NCI-H526 (cell line): ENCODE results near the gene TTLL11.

Experiments
- DNase-seq, 2 experiments: peaks; one replicate each; lab custom pipeline; 2025; lab: John Stamatoyannopoulos, UW

Gene TTLL11

DNA sequence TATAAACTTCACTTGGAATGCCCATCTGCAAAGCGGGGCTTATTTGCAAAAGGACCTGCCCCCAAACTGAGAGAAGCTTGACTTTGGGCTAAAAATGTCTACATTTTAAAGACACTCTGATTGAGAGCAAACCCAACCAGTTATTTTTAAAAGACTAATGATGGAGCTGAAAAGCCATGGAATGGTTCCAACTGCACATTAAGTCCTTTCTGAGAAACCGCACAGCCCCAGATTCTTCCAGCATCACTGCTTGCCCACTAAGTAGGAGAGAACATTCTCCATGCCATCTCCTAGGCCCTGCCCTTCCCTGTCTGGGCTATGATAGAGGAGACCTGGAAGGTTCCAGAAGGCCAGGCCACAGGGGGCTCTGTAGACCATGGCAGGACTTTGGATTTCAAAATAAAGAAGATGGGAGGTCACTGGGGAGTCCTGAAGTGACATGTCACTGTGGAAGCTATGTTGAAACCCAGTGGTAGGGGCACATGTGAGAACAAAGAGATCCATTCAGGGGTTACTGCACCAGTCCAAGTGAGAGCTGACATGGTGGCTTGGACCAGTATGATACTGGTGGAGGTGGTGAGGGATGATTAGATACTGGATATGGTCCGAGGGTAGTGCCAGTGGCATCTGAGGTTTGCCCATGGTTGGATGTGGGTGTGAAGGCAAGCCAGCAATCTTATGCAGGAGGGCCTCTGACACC, 262.5 kb downstream of the TTLL11 start:
- no peak for DNase-seq

DNA sequence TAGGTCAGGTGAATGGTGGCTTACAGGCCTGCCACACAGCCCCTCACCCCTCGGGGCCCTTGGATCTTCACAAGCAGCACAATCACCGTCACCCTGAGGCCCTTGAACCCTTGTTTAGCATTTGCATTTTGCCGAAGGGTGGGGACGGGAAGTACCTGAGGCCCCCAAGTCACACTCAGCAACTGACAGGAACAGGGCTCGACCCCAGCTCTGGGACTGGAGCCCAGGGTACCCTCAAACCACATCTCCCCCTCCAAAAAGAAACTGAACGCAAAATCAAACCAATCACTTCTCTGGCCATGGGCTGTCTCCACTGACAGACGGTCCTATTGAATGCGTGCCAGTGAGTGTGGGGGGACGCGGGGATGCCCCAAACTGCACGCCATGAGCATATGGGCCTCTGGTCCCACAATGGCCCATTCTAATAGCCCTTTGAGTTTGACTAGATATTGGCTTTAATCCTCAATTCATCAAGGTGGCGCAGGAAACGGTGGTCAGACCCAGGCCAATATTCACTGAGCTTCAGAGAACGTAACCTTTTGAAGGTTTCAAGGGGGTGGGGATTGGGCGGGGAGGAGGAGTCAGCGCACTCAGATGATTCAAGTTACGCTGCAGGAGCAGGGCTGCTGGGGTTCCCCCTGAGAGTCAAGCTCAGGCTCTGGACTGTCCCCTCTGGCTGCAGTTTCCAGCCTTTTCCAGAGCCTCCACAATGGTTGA, 265.7 kb downstream of the TTLL11 start:
- no peak for DNase-seq

DNA sequence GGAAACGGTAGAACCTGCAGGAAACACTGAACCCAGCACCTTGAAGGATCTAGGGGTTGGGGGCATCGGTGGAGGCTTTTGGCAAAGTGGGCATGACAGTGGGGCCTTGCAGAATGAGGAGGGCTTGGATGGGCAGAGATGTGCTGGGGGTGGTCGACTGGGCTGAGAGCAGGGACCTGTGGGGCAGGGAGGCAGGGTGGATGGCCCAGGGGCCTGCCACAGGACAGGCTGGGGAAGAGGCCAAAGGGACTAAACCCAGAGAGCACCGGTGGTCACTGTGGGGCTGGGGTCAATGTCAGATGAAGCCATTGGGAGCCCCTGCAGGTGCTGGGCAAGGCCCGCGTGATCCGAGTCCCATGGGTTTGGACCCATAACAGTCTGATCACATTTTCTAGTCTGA, 266.4 kb downstream of the TTLL11 start:
- no peak for DNase-seq

DNA sequence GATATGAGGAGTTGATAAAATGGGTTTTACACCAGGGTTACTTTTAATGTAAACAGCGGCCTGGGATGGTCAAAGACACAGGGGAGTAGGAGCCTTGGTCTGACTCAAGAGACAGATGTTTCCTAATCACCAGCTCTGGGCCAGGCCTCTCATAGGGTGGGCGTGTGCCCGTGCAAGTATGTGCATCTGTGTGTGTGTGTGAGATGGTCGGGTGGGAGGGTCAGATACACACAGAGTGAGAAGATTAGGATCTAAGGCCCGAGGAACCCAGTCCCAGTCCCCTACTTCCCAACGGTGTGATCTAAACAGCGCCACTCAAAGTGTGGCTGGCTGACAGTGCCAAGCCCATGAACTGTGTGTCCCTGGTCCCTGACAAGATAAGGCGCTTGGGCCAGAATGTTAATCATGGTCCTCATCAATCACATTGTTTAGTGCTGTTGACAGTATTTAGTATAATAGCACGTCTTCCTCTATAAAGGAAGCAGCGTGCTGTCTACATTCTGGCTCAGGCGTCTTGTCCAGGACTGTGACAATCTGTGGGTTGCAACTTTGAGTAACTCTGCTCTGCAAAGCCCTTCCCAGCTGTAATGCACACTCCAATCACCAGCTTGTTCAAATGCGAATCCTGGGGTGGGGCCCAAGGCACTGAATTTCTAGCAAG, 267.9 kb downstream of the TTLL11 start:
- no peak for DNase-seq

DNA sequence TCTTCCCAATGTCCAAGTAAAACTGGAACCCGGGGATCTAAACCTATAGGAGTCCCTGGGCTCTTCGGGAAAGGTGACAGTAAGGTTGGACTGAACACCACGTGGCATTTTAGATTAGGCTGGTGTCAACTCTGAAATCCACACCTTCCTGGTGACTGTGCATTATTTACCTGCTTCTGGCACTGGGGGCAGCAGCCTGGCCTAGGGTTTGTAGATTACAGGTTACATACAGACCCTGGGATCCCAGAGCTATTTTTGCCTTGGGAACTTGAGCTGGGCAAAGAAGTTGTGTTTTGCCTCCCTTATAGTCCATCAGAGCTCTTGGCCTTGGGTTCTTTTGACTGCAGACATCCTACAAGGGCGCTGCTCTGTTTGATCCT, 268.5 kb downstream of the TTLL11 start:
- DNase-seq: peak in 1 of 2 experiments; percentile 39

DNA sequence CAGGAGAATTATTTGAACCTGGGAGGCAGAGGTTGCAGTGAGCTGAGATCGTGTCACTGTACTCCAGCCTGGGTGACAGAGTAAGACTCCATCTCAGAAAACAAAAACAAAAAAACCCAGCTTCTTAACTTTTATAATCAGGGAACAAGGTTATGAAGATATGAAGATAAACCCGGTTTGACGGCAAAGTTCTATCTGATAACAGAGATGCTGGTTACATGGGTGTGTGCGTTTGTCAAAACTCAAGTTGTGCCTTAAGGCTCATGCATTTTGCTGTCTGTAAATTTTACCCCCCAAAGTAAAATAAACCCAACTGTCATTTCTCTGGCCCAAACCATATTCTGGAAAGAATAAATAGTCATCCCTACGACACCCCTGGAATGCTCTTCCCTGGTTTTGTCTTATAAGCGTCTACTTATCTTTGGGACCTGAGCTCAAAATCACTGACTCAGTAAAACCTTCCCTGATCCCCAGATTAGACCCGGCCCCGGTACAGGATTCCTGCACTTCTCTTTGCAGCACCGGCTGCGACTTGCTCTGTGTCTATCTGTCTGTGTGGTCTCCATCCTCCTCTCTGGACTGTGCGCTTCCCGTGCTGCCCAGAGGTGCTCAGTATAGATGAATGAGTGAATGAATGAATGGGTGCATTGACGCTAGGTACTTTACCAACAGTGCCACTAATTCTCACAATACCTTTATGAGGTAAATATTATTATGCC, 269.5 kb downstream of the TTLL11 start:
- no peak for DNase-seq

DNA sequence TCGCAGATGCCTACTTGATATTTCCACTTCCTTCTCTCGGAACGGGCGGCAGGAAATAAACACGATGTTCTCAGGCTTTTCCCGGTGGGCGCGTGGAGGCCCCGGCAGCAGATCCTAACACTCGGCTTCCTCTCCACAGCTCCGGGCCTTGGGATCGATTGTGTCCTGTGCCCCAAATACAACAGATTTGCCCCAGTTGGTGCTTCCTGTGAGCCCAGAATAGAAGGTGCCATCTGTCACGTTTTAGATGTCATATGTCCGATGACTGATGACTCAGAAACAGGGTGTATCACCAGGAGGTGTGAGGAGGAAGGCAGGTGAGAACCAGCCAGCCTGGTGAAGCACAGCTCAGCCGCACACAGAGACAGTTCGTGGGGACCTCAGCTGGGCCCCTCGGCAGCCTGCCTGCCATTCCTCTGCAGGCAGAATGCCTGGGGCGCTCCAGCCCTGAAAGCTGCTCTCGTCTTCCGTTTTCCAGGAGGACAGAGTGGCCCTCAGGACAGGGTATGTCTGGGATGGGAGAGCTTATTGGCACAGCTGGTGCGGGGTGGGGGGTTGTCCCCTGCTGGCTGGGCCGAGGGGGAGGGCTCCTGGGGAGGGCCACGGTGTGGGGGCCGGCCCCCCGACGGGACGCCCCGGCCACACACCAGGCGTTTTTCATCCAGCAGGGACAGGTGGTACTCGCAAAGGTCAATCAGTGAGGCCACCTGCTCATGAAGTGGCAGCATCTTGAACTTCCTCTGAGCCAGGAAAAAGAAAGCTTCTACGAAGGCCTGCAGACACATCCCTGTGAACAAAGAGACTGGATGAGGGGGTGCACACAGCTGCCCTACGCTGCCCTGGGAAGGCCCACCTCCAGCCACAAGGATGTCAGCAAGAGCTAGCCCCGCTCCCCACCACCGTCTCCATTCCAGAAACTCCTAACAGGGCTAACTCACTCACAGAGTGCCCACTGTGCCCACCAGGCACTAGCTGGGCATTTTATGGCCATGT, 270.7 kb downstream of the TTLL11 start:
- DNase-seq: no peak

DNA sequence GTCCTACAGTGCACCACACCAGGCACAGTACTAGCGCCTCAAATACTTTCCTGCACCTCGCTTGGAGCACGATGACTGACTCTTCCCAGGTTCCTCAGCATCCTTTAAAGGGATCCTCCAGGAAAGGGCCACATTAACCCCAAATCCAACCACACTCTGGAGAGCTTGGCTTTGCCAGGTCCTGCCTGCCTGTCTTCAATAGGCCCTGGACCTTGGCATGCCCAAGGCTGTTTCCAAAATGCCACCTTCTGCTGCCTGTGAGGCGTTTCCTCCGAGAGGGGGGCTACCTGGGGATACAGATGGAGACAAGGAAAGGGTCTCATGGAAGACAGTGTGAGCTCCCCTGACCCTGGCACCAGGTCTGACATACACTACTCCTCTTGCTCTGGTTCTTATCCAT, 271.8 kb downstream of the TTLL11 start:
- DNase-seq: no peak

DNA sequence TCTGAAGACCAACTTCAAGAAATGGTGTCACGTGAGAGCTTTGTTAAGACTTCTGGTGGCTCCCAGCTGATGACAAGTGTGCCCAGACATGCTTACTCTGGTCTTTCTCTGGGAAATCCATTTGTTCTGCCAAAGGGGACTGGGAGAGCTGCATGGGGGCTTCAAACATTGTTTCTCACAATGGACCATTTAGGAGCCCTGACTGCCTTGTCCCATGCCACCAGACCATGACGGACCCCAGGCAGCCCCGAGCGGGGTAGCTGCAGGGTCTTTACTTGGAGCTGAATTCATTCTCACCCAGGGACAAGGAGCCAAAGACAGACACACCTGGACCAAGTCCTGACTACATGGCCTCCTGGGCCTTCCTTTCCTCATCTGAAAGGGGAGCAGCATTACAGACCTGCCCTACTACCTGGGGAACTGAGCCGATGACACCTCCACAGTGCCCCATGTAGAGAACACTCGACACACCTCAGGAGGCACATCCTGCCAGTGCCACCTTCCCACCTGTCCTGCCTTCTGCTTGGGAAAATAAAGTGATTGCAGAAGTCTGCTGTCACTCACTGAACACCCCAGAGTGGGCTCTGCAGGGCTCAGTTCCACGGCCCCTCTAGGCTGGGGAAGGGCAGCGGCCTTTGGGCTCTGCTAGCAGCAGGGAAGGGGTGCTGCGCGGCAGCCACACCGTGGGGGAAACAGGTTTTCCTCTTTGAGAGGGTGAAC, 272.7 kb downstream of the TTLL11 start:
- no peak for DNase-seq

DNA sequence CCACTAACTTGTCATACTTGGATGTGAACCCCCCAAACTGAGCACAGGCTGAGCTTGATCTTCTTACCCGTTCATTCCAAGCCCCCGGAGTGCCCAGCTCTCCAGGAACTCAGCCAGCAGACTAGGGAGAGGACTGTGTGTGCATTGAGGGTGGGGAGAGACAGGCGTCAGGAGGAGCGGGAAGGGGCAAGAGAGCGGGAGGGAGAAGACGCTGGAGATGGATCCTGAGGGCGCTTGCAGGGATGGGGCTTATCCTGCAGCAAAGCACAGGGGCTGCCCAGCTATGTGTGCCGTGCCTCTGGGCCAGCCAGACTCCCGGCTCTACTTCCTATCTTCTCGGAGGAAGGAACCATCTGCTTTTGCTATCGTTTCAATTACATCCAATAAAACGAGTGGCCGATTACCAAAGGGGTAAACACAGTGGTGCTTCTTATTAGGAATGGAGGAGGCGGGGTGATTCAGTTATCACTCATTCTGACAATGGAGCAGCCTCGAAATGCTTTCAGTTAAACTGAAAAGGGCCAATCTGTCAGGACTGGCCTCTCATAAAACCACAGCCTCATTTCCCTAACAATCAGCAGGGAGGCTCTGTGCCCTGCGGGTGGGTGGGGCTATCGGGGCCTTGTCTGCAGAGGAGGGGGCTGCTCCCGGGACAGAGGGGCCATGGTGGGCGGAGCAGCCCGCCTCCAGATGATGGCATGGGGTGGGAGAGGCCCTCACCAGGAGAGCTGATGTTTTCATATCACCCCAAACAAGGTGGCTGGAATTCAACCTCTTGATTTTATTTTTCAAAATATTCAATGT, 273.5 kb downstream of the TTLL11 start:
- DNase-seq: peak; percentile 87 to 88

DNA sequence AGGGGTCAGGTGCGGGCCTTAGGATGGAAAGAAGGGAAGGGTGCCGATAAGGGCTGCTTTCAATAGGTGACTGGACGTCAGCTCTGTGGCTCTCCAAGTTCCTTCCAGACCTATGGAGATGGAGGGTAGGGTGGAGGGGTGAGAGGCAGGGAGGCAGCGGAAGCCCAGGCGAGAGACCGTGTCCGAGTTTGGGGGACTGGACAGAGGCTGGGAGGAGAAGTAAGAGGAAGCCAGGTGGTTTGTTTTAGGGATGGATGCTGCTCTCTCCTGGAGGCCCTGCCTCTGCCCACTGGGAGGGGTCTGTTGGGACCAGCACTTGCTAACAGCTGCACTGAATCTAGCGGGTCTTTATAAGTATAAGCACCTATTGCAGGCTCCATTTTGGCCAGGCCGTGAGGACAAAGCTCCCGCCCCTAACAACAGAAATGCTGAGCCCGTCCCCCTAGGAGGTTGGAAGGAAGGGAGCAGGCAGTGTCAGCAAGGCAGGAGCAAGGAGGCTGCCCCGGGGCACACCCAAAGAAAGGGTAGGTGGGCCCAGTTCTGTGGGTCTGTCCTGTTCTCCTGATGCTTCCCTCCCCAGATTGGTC, 274.2 kb downstream of the TTLL11 start:
- peak in 1 of 2 experiments; percentile 38 for DNase-seq

DNA sequence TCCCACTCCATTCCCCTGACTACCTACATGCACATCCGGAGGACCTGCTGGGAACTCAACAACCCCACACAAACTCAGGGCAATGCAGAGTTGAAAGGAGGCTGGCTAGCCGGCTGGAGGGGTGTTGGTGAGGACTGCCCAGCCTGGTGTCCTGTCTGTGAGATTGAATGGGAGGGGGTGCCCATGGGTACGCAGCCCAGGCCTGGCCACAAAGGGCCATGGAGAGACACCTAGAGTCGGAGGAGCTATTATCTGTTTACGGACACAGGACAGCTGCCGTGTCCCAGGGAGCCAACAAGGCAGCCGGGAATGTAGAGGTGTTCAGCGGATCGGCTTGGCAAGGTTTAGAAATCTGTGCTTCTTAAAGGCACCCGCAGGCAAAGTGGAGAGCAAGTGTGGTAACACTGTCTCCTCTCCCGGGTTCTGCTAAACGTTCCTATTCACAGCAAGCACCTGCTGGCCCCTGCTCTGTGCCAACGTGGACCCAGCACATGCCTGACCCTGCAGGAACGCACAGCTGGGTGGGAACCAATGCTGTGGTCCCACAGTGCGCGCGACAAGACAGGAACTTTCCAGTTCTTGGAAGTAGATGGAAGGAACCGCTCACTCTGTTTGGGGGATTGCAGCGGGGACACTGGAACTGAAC, 275.0 kb downstream of the TTLL11 start:
- DNase-seq: no peak

DNA sequence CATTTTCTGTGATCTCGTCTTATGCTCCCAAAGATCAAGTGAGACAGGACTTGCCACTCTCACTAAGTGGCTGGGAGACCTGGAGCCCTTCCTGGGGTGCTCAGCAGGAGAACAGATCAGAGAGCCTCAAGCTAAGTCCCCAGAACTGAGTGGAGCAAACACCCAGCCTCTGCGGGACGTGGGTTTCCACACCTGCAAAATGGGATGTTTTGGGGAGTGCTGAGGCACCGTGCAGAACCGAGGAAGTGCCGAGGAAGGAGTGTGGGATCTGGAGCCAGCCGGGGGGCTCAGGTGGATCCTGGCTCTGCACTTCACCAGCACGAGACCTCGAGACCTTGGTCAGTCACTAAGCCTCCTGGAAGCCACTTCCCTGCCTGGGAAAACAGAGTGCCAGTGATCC, 275.6 kb downstream of the TTLL11 start:
- DNase-seq: no peak

DNA sequence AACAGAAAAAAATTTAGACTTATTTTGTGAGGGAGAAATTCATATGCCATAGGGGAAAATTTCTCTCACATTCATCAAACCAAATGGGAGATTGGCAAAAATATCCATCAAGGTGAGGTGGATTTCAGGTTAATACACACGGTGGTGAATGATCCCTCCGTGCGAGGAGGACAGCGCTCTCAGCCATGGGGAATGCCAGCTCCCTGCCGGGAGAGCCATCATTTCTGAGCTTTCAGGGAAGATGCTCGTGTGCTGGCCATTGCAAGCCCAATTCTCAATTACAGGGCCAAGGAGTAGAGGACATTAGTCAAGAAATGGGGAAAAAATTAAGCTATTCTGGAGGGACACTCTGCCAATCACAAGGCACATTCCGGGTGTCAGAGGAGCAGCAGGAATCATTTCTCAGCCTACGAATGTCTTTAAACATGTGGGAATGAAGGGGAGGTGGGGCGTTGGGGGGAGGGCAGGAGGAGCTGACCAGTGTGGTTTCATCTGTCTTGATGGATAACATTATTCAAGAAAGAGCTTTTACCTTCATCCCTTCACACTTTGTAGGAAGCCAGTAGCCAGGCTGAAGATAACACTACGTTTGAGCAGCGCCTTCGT, 276.2 kb downstream of the TTLL11 start:
- DNase-seq: no peak

DNA sequence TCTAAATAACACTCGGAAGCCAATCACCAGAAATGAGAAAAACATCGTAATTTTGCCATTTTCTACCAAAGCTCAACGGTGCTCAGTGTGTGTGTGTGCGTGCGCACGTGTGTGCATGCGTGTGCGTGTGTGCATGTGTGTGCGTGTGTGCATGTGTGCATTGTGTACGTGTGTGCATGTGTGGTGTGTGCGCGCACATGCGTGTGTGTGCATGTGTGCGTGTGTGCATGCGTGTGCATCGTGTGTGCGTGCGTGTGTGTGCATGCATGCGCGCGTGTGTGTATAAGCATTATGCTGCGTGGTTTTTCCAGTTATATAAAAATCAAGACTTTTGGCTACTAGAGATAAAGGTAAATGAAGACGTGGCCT, 276.7 kb downstream of the TTLL11 start:
- no peak for DNase-seq

DNA sequence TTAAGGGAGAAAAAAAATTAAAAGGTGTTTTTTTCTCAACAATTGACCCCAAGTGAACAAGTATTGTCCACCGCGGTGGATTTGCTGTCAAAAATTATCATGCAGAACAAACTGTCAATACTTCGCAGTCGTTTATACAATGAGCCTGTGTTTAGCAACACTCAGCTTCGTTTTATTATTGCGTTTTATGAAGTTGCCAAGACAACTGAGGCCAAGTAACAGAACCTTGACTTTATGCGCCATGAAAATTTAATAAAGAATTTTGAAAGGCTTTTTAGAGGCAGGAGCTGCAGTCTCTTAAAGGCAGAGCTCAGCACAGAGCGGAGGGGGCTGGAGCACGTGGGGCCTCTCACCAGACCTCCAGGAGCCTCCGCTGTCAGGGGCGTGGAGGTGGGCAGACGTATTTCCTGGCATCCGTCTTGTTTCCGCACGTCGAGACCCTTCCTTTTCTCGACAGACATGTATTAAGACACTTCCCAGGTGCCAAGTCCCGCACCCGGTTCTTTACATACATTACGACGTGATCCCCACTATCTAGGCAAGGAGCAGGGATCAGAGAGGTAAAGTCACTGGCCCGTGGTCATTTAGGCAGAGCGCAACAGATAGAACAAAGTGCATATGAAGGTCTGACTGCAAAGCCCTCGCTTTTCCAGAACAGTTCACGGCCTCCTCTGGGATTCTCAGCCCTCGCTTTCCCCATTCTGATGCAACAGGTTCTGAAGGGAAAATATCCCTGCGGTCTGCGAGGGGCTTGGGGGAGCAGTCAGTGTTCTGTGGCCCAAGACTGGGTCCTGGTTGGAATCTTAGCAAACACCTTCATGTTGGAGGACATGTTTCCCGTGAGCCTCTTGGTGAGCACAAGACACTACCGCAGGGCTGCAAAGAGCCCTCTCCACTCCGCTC, 277.3 kb downstream of the TTLL11 start:
- DNase-seq: peak in 1 of 2 experiments; percentile 15

DNA sequence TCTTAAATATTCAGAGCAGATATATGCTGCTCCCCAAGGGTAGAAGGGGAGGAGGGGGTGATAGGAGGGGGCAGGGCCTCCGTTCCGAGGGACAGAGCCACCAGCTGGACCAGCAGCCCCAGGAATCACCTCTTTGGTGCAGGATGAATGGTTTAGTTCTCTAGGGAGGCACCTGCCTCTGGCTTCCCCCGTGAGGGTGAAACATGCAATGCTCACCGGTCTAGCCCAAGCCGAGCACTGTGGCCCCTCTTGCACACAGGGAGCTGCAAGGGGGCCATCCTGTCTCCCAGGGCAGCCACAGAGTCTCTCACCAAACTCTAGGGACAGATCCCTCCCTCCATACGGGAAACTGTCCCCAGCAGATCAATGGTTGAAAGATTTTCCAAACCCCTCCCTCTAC, 278.0 kb downstream of the TTLL11 start:
- peak in 1 of 2 experiments; percentile 29 for DNase-seq
